Kidney (tissue), 14 donors: ENCODE measurements around the gene IQSEC1. TPM values are rescaled to one million over a fixed set of nuclear protein-coding genes. Genes with fewer than 3 reads are reported as not detected.
"Not testable (repeated sequence)": the region's sequence is repeated elsewhere in the genome, so short reads cannot be mapped to it uniquely, and the experiment has no call there.

Experiments
- DNase-seq, 5 donors: peaks; one replicate each; pipeline ENCODE4 v3.0.0-alpha.2; 2013 to 2020
- FAIRE-seq: peaks from 2 replicates; lab custom pipeline; 2012; peaks lifted over from hg19 to GRCh38; lab: Jason Lieb, UNC
- H3K27ac ChIP-seq, 2 donors: one replicate each; pipeline ENCODE4 v1.7.0; 2013; ENCODE audit warnings: low read depth in 2 of 2, low read length in 2 of 2, inconsistent platforms in 1 of 2
- H3K27me3 ChIP-seq: one replicate; pipeline ENCODE4 v1.7.1; 2013; ENCODE audit warnings: low read length, inconsistent platforms; ENCODE audit not compliant: control insufficient read depth, insufficient read depth
- H3K36me3 ChIP-seq, 3 donors: one replicate each; pipeline versions ENCODE4 v1.7.0 to v1.7.1; 2013; ENCODE audit warnings: low read length in 3 of 3, control low read depth in 1 of 3, inconsistent platforms in 1 of 3; ENCODE audit not compliant: insufficient read depth in 3 of 3, control insufficient read depth in 2 of 3
- H3K4me1 ChIP-seq, 3 donors: one replicate each; pipeline versions ENCODE4 v1.7.0 to v1.7.1; 2013; ENCODE audit warnings: low read length in 3 of 3, inconsistent platforms in 1 of 3, low read depth in 1 of 3; ENCODE audit not compliant: control insufficient read depth in 2 of 3, insufficient read depth in 2 of 3
- H3K4me3 ChIP-seq, 3 donors: one replicate each; pipeline versions ENCODE4 v1.7.0 to v1.8.1; 2013; ENCODE audit warnings: low read length in 3 of 3, control low read depth in 1 of 3, inconsistent platforms in 1 of 3
- H3K9ac ChIP-seq, 3 donors: one replicate each; pipeline versions ENCODE4 v1.7.0 to v1.7.1; 2013; ENCODE audit warnings: low read length in 3 of 3, control low read depth in 1 of 3, inconsistent platforms in 1 of 3
- H3K9me3 ChIP-seq, 3 donors: one replicate each; pipeline versions ENCODE4 v1.7.0 to v1.7.1; 2013; ENCODE audit warnings: low read length in 3 of 3, control low read depth in 1 of 3, inconsistent platforms in 1 of 3; ENCODE audit not compliant: control insufficient read depth in 2 of 3, insufficient read depth in 1 of 3
- CTCF ChIP-seq: IDR thresholded peaks from 3 replicates; pipeline ENCODE4 v1.5.1; 2012; ENCODE audit warnings: mild to moderate bottlenecking, moderate library complexity, borderline replicate concordance; ENCODE audit not compliant: insufficient read depth; ENCODE audit errors: extremely low read depth
- intact Hi-C: fragments of 100-400 bp; cut with DNase I; formaldehyde crosslinking; loops from one replicate; pipeline ENCODE4 v1.11.1; 2022
- polyA plus RNA-seq: library from polyadenylated mRNA; stranded (reverse); fragments of 350-450 nt; fragmentation: Illumina TruSeq; extraction: RNeasy Lipid Tissue Mini Kit (QIAGEN cat#74804); gene quantifications from one replicate; pipeline ENCODE4 v1.2.3, GENCODE V29; 2014; ENCODE audit warnings: low read depth, low replicate concordance; ENCODE audit not compliant: insufficient read depth
- total RNA-seq: library from RNA; stranded (reverse); fragmentation: NEBNext Ultra II Directional; extraction: Animal tissue kit (Norgen Biotek cat#: 25700); gene quantifications from one replicate; pipeline ENCODE4 v1.2.1, GENCODE V29; 2021
- donor health status: control.
- donor health status: control.
- donor health status: control.
- donor health status: control.
- donor health status: control.
- donor health status: DM: yes; HTN: yes; CAD: no.
- donor health status: Normal renal cell carcinoma (clear cell type).

The IQSEC1 gene
- total and polyA plus RNA-seq, 2 donors from 2014 or later = 15.1 to 45.7 TPM

GRCh38 chr3:12884790-12885582 is 188.2 kb downstream of the IQSEC1 start:
- FAIRE-seq (no peak), DNase-seq (peak in 1 of 5 donors; percentile 39)
- intact Hi-C loops = no loop called here
- Histone ChIP-seq H3K9ac (no peak overlapping the region), H3K4me1 (no peaks in the 10 kb centered on the region), H3K27ac (no peak overlapping the region), H3K4me3 (no peak overlapping the region), H3K27me3 (no peaks in the 10 kb centered on the region), H3K36me3 (no peaks in the 10 kb centered on the region), H3K9me3 (no peaks in the 10 kb centered on the region)
- TF ChIP-seq CTCF = no peak

GRCh38 chr3:12884186-12884680 is 189.0 kb downstream of the IQSEC1 start:
- Histone ChIP-seq H3K27ac (no peak overlapping the region), H3K4me1 (no peaks in the 10 kb centered on the region), H3K9ac (peak overlapping the region in 1 of 3 donors; percentile 19), H3K4me3 (no peak overlapping the region), H3K27me3 (no peaks in the 10 kb centered on the region), H3K9me3 (no peaks in the 10 kb centered on the region), H3K36me3 (no peaks in the 10 kb centered on the region)
- DNase-seq = peak in 2 of 5 donors; percentile 42 to 80
- no peak for FAIRE-seq
- intact Hi-C loops = no loop called here
- TF ChIP-seq CTCF = no peak

GRCh38 chr3:12882336-12883310 is 190.6 kb downstream of the IQSEC1 start:
- no peaks in the 10 kb centered on the region for H3K27me3 ChIP-seq
- intact Hi-C loops = no loop called here
- no peaks in the 10 kb centered on the region for H3K36me3 ChIP-seq
- FAIRE-seq (no peak), DNase-seq (peak in 1 of 5 donors; percentile 76)
- H3K4me1 ChIP-seq = no peaks in the 10 kb centered on the region
- H3K9me3 ChIP-seq = no peaks in the 10 kb centered on the region
- H3K9ac ChIP-seq = no peak overlapping the region
- no peak overlapping the region for H3K27ac ChIP-seq
- TF ChIP-seq CTCF = no peak
- H3K4me3 ChIP-seq = no peak overlapping the region

GRCh38 chr3:12881858-12882257 is 191.4 kb downstream of the IQSEC1 start:
- H3K4me1 ChIP-seq, H3K27ac ChIP-seq, H3K36me3 ChIP-seq, DNase-seq, intact Hi-C loops, H3K27me3 ChIP-seq, H3K9me3 ChIP-seq, H3K4me3 ChIP-seq, FAIRE-seq, H3K9ac ChIP-seq: not testable (repeated sequence)
